ENCODE data around the gene MYO5B. TPM values are rescaled to one million over a fixed set of nuclear protein-coding genes. Genes with fewer than 3 reads are reported as not detected.

MYO5B gene
- total and polyA plus RNA-seq, 10 of the 15 experiments (the other 5 are each of a cell fraction or from before 2014, with no cell fraction given), result 2.5 to 4.5 (median 3.3) TPM

GRCh38 chr18:49849331-49850217 is 345.4 kb downstream of the MYO5B start:
- no TSS peak for BruUV-seq (replicated peaks)
- Histone ChIP-seq H3K4me3 (no peak overlapping the region), H3K36me3 (ENCODE audit: control insufficient read depth in 2 of 2, insufficient read depth in 2 of 2, low read length in 1 of 2) (no peaks in the 10 kb centered on the region), H3K27ac (ENCODE audit: control insufficient read depth, insufficient read depth) (no peak overlapping the region), H3K4me2 (ENCODE audit: control insufficient read depth, insufficient read depth) (no peak overlapping the region), H4K20me1 (ENCODE audit: control insufficient read depth, insufficient read depth) (no peaks in the 10 kb centered on the region), H3K4me1 (ENCODE audit: control insufficient read depth, insufficient read depth, low read length) (no peaks in the 10 kb centered on the region), H3K27me3 (replicated peaks in 1 of 2; ENCODE audit: control insufficient read depth in 2 of 2, insufficient read depth in 2 of 2, low read length in 1 of 2) (peaks cover 0 to 3% of the 10 kb centered on the region in 2 experiments; a peak in 1 of 4 replicates), H2AFZ (ENCODE audit: control insufficient read depth, low read depth, low read length) (no peak overlapping the region), H3K9ac (ENCODE audit: control insufficient read depth, insufficient read depth, low read length) (no peak overlapping the region), H3K9me3 (replicated peaks; ENCODE audit: control insufficient read depth, insufficient read depth, low read length) (no peaks in the 10 kb centered on the region), H3K79me2 (ENCODE audit: control insufficient read depth, insufficient read depth, low read length) (no peaks in the 10 kb centered on the region)
- in situ Hi-C loops (cut with MboI) (no loop called here), intact Hi-C loops (cut with micrococcal nuclease; ENCODE audit: unreplicated experiment) (no loop called here)
- TF ChIP-seq NR2C1 (IDR thresholded peaks at IDR 0.05) (no peak), JUND (IDR thresholded peaks at IDR 0.05; ENCODE audit: low read depth, low read length) (no peak), EZH2 (IDR thresholded peaks at IDR 0.05; ENCODE audit: borderline replicate concordance, control insufficient read depth, low read depth, low read length) (no peak), ZNF687 (IDR thresholded peaks at IDR 0.05) (no peak), USF2 (IDR thresholded peaks at IDR 0.05; ENCODE audit: borderline replicate concordance, low read depth, low read length) (no peak), IKZF1 (conservative IDR thresholded peaks at IDR 0.05) (no peak)
- RAD21 ChIA-PET (ENCODE audit: unreplicated experiment), result no interaction called here
- 56% methylated on average over 14 of the region's 14 CpGs for WGBS (ENCODE audit: insufficient coverage, insufficient replicate concordance, low lambda C conversion rate, missing lambda C conversion rate)
- POLR2A ChIA-PET, result no interaction called here
- FAIRE-seq (no peak), DNase-seq (ENCODE audit: low read depth, low spot score) (no peak), ATAC-seq (no peak)
- CTCF ChIA-PET, result no interaction called here
- SMC1A ChIA-PET (ENCODE audit: uncharacterized antibody, unreplicated experiment), result interaction anchor here (0.8 kb wide), 1 partner anchor 15 kb away, joined by 3 read pairs; no protein-coding TSS in a partner anchor
